Measurements from ENCODE around the gene MEGF6.

The MEGF6 gene

GRCh38 chr1:3609769-3610526 is 1.4 kb downstream of the MEGF6 start:
- no peak for DNase-seq (ENCODE audit: low read depth)

- DNase-seq (ENCODE audit: low read depth) = no peak
Observed at GRCh38 chr1:3609016-3609768, 2.1 kb downstream of the MEGF6 start.

- DNase-seq (ENCODE audit: low read depth) = no peak
Observed at GRCh38 chr1:3608154-3608553, 3.2 kb downstream of the MEGF6 start.

- DNase-seq (ENCODE audit: low read depth) = no peak
Observed at GRCh38 chr1:3607703-3608065, 3.6 kb downstream of the MEGF6 start.

GRCh38 chr1:3606779-3607702 is 4.3 kb downstream of the MEGF6 start:
- DNase-seq (ENCODE audit: low read depth) = no peak

- no peak for DNase-seq (ENCODE audit: low read depth)
Observed at GRCh38 chr1:3604997-3605823, 6.1 kb downstream of the MEGF6 start.

GRCh38 chr1:3604468-3604974 is 6.8 kb downstream of the MEGF6 start:
- DNase-seq (ENCODE audit: low read depth) = no peak

- no peak for DNase-seq (ENCODE audit: low read depth)
Observed at GRCh38 chr1:3603571-3604467, 7.5 kb downstream of the MEGF6 start.

GRCh38 chr1:3603156-3603555 is 8.2 kb downstream of the MEGF6 start:
- no peak for DNase-seq (ENCODE audit: low read depth)

- no peak for DNase-seq (ENCODE audit: low read depth)
Observed at GRCh38 chr1:3602375-3602774, 8.9 kb downstream of the MEGF6 start.

- no peak for DNase-seq (ENCODE audit: low read depth)
Observed at GRCh38 chr1:3601743-3602142, 9.6 kb downstream of the MEGF6 start.

GRCh38 chr1:3600354-3600753 is 11.0 kb downstream of the MEGF6 start:
- DNase-seq (ENCODE audit: low read depth) = no peak

- no peak for DNase-seq (ENCODE audit: low read depth)
Observed at GRCh38 chr1:3599816-3600215, 11.5 kb downstream of the MEGF6 start.

GRCh38 chr1:3599286-3599811 is 12.0 kb downstream of the MEGF6 start:
- DNase-seq (ENCODE audit: low read depth) = no peak

- DNase-seq (ENCODE audit: low read depth) = no peak
Observed at GRCh38 chr1:3598522-3599285, 12.6 kb downstream of the MEGF6 start.

- DNase-seq (ENCODE audit: low read depth) = no peak
Observed at GRCh38 chr1:3598051-3598491, 13.2 kb downstream of the MEGF6 start.

GRCh38 chr1:3597599-3597964 is 13.7 kb downstream of the MEGF6 start:
- DNase-seq (ENCODE audit: low read depth) = no peak

- no peak for DNase-seq (ENCODE audit: low read depth)
Observed at GRCh38 chr1:3596663-3597598, 14.4 kb downstream of the MEGF6 start.

Measured in stimulated activated CD8-positive, alpha-beta memory T cell treated with anti-CD3 and anti-CD28 coated beads, Interleukin-15, amount 100 ng/mL, for 24 hours (primary cell).